Gastroesophageal sphincter (tissue), 3 donors: Measurements from ENCODE around the gene OR2V1.

ENCODE experiments used
- CTCF ChIP-seq, 4 experiments: fragments of 200-600 bp in 2 of 4; fragments of 450-650 bp in 2 of 4; sonication (generic) in 1 of 4; IDR thresholded peaks; one replicate each; pipeline ENCODE4 v1.5.1; 2017 to 2019; ENCODE audit warnings: antibody characterized with exemption in 4 of 4, mild to moderate bottlenecking in 2 of 4, moderate library complexity in 2 of 4
- EP300 ChIP-seq: sonication (generic); formaldehyde crosslinking; IDR thresholded peaks from one replicate; pipeline ENCODE4 v1.6.1; 2017; ENCODE audit warnings: antibody characterized with exemption, mild to moderate bottlenecking
- POLR2A ChIP-seq, 2 donors: fragments of 450-650 bp; IDR thresholded peaks; one replicate each; pipeline ENCODE4 v1.6.1; 2017; ENCODE audit warnings: antibody characterized with exemption in 2 of 2, mild to moderate bottlenecking in 2 of 2, moderate library complexity in 1 of 2
- POLR2AphosphoS5 ChIP-seq: sonication (generic); formaldehyde crosslinking; IDR thresholded peaks from one replicate; pipeline ENCODE4 v1.6.1; 2017; ENCODE audit warnings: antibody characterized with exemption

GRCh38 chr5:181127907-181128626 is 2.9 kb downstream of the OR2V1 start:
- TF ChIP-seq POLR2A (IDR thresholded peaks at IDR 0.05) (no peak), CTCF (IDR thresholded peaks at IDR 0.05) (no peak), POLR2AphosphoS5 (no peak), EP300 (no peak)
